Neural progenitor cell (in vitro differentiated cells): ENCODE data around the gene LIN54.
"Not testable (repeated sequence)": the region's sequence is repeated elsewhere in the genome, so short reads cannot be mapped to it uniquely, and the experiment has no call there.

Experiments
- CTCF ChIP-seq: fragments of 200-600 bp; sonication (generic); IDR thresholded peaks from 2 replicates; pipeline ENCODE4 v1.5.1; 2017; ENCODE audit warnings: antibody characterized with exemption, mild to moderate bottlenecking
- EZH2 ChIP-seq: fragments of 200-600 bp; sonication (generic); IDR thresholded peaks from 2 replicates; pipeline ENCODE4 v1.6.1; 2017; ENCODE audit warnings: antibody characterized with exemption, mild to moderate bottlenecking, moderate library complexity

- TF ChIP-seq CTCF, EZH2: not testable (repeated sequence)
Measured at GRCh38 chr4:83003044-83003791, 7.4 kb downstream of the LIN54 start.
